Gastrocnemius medialis (tissue), 4 donors: ENCODE results near the gene SFXN1.

Experiments
- CTCF ChIP-seq, 5 experiments: fragments of 450-650 bp in 3 of 5; fragments of 200-600 bp in 2 of 5; sonication (generic) in 2 of 5; IDR thresholded peaks in 4 of 5; conservative IDR thresholded peaks in 1 of 5; 1 replicate in 4 of 5; 2 replicates in 1 of 5; pipeline ENCODE4 v1.5.1; 2016 to 2019; ENCODE audit warnings: antibody characterized with exemption in 5 of 5, mild to moderate bottlenecking in 3 of 5, moderate library complexity in 3 of 5
- POLR2A ChIP-seq, 2 donors: fragments of 450-650 bp; IDR thresholded peaks; one replicate each; pipeline ENCODE4 v1.6.1; 2017; ENCODE audit warnings: antibody characterized with exemption in 2 of 2, mild to moderate bottlenecking in 2 of 2, moderate library complexity in 2 of 2

GRCh38 chr5:175434800-175435199, 43.6 kb upstream of the SFXN1 start:
- TF ChIP-seq CTCF (IDR thresholded peaks at IDR 0.05 in 4 of 5, conservative IDR thresholded peaks at IDR 0.05 in 1 of 5) = no peak
- no peak for TF ChIP-seq POLR2A (IDR thresholded peaks at IDR 0.05)
